HG03460 (cell line): ENCODE data around the gene METTL27.
"Not testable (repeated sequence)": the region's sequence is repeated elsewhere in the genome, so short reads cannot be mapped to it uniquely, and the experiment has no call there.

Source experiments
- ATAC-seq: cut with Tn5 transposase; IDR thresholded peaks from one replicate; pipeline ENCODE4 v1.9.1; 2021; ENCODE audit not compliant: unreplicated experiment

Gene METTL27

GRCh38 chr7:73821597-73822285 is 20.6 kb downstream of the METTL27 start:
- not testable (repeated sequence) for ATAC-seq

DNA sequence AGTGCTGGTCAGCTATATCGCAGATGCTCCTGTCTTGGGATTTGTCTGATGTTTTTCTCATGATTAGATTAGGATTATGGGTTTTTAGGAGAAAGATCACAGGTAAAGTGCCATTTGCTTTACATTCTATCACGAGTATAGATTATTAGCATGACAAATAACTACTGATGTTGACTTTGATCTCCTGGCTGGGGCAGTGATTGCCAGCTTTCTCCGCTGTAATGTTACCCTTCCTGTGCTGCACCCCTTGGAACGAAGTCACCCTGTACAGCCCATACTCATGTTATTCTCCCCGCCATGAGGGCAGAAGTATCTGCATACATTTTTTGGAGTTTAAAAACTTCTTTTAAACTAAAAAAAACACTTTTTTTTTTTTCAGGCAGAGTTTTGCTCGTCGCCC is 22.3 kb downstream of the METTL27 start:
- ATAC-seq: no peak

DNA sequence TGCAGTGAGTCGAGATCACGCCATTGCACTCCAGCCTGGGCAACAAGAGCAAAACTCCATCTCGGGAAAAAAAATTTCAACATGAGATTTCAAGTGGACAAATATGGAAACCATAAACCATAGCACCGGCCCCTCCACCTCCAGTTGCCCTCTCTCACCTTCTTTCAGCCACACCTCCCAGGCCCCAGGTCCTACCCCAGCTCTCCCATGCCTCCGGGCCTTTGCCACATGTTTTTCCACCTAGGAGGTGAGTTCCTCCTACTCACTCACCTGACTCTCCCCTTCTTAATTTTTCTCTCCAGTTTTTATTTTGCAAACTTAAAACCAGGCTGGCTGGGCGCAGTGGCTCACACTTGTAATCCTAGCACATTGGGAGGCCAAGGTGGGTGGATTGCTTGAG is 25.2 kb downstream of the METTL27 start:
- no peak for ATAC-seq

DNA sequence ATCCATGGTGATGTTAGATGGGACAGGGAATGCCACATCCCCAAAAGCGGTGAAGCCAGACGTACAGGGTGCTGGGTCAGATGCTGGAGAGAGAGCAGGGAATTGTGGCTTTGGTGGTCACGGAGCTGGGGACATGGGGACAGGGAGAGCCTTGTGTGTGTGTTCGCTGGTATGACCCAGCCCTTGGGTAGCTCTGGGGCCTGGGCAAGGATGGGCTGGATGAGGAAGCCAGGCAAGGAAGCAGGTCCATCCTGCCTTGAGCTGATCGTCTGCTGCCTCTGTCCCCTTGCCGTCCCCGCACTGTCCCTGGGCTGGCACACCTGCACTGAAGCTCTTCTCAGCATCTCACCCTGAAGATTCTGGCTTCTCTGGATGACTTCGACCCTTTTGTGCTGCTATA is 26.9 kb downstream of the METTL27 start:
- no peak for ATAC-seq

- no peak for ATAC-seq
Observed at GRCh38 chr7:73812996-73813395, 29.3 kb downstream of the METTL27 start.

- ATAC-seq: no peak
Observed at GRCh38 chr7:73811760-73812168, 30.6 kb downstream of the METTL27 start.

- ATAC-seq: no peak
Observed at GRCh38 chr7:73810998-73811360, 31.3 kb downstream of the METTL27 start.

DNA sequence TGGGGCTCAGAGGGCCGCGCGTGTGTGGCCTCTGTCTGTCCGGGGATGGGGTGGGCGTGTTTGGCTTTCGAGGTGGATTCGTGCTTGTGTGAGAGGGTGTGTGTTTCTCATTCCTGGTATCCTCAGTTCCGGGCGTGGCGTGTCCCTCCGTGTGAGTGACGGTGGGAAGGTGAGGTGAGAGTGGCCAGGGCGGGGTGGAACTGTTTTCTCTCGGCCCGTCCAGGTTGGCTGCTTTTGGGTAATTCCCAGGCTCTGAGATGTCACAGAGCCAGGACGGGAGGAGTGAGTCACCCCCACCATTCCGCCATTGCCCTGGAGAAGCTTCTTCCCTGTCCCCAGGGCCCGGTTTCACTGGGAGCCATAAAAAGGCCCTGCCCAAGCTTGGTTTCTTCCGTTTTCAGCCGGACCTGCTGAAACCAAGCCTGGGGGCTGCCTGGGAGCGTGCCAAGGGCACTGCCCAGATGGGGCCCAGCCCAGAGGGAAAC is 32.8 kb downstream of the METTL27 start:
- no peak for ATAC-seq

DNA sequence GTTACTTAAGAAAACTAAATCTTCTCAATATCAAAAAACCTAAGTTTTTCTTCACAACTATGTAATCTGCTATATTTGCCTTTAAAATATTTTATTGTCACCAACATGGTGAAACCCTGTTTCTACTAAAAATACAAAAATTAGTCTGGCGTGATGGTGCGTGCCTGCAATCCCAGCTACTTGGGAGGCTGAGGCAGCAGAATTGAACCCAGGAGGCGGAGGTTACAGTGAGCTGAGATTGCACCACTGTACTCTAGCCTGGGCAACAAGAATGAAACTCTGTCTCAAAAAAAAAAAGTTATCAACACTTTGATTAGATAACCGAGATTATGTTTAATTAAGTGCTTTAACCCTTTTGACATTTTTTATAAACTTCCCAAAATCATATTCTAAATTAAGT is 39.9 kb downstream of the METTL27 start:
- no peak for ATAC-seq

DNA sequence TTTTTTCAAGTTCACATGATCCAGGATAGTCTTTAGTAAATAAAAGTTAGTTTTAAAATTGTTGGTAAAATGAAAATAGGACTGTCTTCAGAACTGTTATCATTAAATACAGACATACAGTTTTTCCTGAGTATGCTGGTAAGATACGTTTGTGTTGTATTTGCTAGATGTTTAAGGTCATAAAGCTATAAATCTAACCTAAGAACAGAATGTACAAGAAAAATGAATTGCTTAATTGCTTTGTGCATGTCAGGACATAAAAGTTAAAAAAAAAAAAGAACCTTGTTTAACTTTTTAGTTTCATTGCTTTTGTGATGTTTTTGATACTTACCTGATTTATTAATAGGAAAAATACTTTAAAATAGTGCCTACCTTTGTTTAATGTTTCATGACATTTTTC is 40.7 kb downstream of the METTL27 start:
- ATAC-seq: no peak

GRCh38 chr7:73799282-73800141 is 42.8 kb downstream of the METTL27 start:
- no peak for ATAC-seq

DNA sequence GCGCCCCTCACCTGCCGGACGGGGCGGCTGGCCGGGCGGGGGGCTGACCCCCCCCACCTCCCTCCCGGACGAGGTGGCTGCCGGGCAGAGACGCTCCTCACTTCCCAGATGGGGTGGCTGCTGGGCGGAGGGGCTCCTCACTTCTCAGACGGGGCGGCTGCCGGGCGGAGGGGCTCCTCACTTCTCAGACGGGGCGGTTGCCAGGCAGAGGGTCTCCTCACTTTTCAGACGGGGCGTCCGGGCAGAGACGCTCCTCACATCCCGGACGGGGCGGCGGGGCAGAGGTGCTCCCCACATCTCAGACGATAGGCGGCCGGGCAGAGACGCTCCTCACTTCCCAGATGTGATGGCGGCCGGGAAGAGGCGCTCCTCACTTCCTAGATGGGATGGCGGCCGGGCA is 45.1 kb downstream of the METTL27 start:
- ATAC-seq: not testable (repeated sequence)

DNA sequence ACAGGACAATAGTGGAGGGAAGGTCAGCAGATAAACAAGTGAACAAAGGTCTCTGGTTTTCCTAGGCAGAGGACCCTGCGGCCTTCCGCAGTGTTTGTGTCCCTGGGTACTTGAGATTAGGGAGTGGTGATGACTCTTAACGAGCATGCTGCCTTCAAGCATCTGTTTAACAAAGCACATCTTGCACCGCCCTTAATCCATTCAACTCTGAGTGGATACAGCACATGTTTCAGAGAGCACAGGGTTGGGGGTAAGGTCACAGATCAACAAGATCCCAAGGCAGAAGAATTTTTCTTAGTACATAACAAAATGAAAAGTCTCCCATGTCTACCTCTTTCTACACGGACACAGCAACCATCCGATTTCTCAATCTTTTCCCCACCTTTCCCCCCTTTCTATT is 45.7 kb downstream of the METTL27 start:
- not testable (repeated sequence) for ATAC-seq

DNA sequence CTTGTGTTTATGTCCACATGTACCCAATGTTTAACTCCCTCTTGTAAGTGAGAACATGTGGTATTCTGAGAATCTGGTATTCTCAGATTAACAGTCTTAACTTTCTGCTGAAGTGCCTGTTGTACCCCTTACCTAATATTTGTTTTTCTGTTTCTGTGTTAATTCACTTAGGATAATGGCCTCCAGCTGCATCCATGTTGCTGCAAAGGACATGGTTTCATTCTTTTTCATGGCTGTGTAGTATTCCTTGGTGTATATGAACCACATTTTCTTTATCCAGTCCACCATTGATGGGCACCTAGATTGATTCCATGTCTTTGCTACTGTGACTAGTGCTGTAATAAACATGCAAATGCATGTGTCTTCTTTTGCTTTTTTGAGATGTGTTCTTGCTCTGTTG is 47.1 kb downstream of the METTL27 start:
- ATAC-seq: not testable (repeated sequence)

DNA sequence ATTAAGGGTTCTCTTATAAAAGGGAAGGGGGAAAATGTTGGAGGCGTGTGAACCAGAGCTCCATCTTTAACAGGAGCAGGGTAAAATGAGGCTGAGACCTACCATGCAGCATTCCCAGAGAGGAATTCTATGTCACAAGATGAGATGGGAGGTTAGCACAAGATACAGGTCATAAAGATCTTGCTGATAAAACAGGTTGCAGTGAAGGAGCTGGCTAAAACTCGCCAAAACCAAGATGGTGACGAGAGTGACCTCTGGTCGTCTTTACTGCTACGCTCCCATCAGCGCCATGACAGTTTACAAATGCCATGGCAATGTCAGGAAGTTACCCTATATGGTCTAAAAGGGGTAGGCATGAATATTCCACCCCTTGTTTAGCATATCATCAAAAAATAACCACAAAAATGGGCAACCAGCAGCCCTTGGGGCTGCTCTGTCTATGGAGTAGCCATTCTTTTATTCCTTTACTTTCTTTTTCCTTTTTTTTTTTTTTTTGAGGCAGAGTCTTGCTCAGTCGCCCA is 51.1 kb downstream of the METTL27 start:
- not testable (repeated sequence) for ATAC-seq

DNA sequence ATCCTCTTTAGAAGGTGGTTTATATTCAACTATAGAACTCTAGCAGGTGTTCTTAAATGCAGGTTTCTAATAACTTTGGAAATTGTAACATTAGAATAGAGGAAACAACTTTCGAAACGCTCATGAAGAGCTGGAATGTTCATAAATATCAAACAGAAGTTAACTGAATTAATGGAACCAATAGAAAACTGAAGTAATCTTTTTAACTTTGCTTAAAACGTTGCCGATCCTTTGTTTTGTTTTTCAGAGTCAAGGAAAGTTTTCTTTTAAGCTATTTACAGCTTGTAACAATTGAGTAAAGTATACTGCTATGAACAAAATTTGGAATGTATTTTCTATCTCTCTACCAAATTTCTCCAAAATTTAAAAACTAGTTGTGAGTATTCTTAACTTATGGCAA is 53.3 kb downstream of the METTL27 start:
- ATAC-seq: no peak

- not testable (repeated sequence) for ATAC-seq
Observed at GRCh38 chr7:73787786-73788048, 54.6 kb downstream of the METTL27 start.

DNA sequence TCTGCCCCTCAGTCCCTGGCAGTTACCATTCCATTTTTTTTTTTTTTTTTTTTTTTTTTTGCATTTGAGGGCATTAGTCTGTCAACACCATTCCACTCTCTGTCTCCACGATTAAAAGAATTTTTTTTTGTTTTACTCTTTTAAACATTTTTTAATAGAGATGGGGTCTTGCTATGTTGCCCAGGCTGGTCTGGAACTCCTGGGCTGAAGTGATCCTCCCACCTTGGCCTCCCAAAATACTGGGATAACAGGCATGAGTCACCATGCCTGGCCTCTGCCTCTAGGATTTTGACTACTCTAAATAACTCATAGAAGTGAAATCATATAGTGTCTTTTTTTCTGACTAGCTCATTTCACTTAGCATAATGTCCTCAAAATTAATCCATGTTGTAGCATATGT is 55.7 kb downstream of the METTL27 start:
- no peak for ATAC-seq
